Stomach (tissue), 9 donors: ENCODE results near the gene TRIM36. TPM values are rescaled to one million over a fixed set of nuclear protein-coding genes. Genes with fewer than 3 reads are reported as not detected.
A peak's percentile ranks its signal among the peaks of the same experiment; 100 is the strongest.

Experiments used
- DNase-seq, 2 donors: peaks; one replicate each; pipeline versions ENCODE4 v3.0.0 to v3.0.0-alpha.2; 2013 to 2019
- H3K27ac ChIP-seq, 5 donors: fragments of 200-600 bp in 4 of 5; sonication (generic) in 4 of 5; one replicate each; pipeline ENCODE4 v1.5.1; 2013 to 2019; ENCODE audit warnings: mild to moderate bottlenecking in 1 of 5, moderate library complexity in 1 of 5
- H3K27me3 ChIP-seq, 3 donors: fragments of 200-600 bp; sonication (generic); one replicate each; pipeline ENCODE4 v1.5.1; 2017 to 2019; ENCODE audit warnings: mixed run types in 1 of 3
- H3K36me3 ChIP-seq, 4 donors: fragments of 200-600 bp; sonication (generic); 1 replicate in 3 of 4; 2 replicates in 1 of 4; pipeline ENCODE4 v1.5.1; 2016 to 2019
- H3K4me1 ChIP-seq, 4 donors: fragments of 200-600 bp; sonication (generic); one replicate each; pipeline ENCODE4 v1.5.1; 2016 to 2019
- H3K4me3 ChIP-seq, 4 donors: fragments of 200-600 bp; sonication (generic) in 3 of 4; one replicate each; pipeline ENCODE4 v1.5.1; 2016 to 2019; ENCODE audit warnings: mild to moderate bottlenecking in 1 of 4
- H3K9me3 ChIP-seq, 4 donors: fragments of 200-600 bp; sonication (generic); one replicate each; pipeline ENCODE4 v1.5.1; 2016 to 2019
- CTCF ChIP-seq, 7 experiments: fragments of 450-650 bp in 4 of 7; fragments of 200-600 bp in 3 of 7; sonication (generic) in 3 of 7; IDR thresholded peaks; one replicate each; pipeline ENCODE4 v1.5.1; 2016 to 2019; ENCODE audit warnings: antibody characterized with exemption in 7 of 7, control low read depth in 2 of 7, mild to moderate bottlenecking in 1 of 7
- EP300 ChIP-seq: sonication (generic); formaldehyde crosslinking; IDR thresholded peaks from one replicate; pipeline ENCODE4 v1.6.1; 2017; ENCODE audit warnings: antibody characterized with exemption
- POLR2A ChIP-seq, 4 donors: fragments of 450-650 bp; IDR thresholded peaks; one replicate each; pipeline ENCODE4 v1.6.1; 2016; ENCODE audit warnings: antibody characterized with exemption in 4 of 4, control low read depth in 2 of 4, mild to moderate bottlenecking in 1 of 4, moderate library complexity in 1 of 4
- POLR2AphosphoS5 ChIP-seq, 3 donors: sonication (generic); formaldehyde crosslinking; IDR thresholded peaks; one replicate each; pipeline ENCODE4 v1.6.1; 2016; ENCODE audit warnings: antibody characterized with exemption in 3 of 3
- WGBS, 5 donors: extraction: QIAGEN DNeasy Blood & Tissue Kit in 3 of 5; methylation state at CpG; one replicate each; pipeline versions ENCODE4 v1.1.5 to v1.1.7; 2013 to 2018; 5-methylcytosine and 5-hydroxymethylcytosine counted together
- intact Hi-C: fragments of 100-400 bp; cut with DNase I; formaldehyde crosslinking; loops from one replicate; pipeline ENCODE4 v1.15.1; 2023; ENCODE audit warnings: low total_unique reads
- polyA plus RNA-seq, 3 donors: library from polyadenylated mRNA; stranded (reverse); fragments of 200-250 nt; gene quantifications; one replicate each; pipeline ENCODE4 v1.2.3, GENCODE V29; 2013
- total RNA-seq, 5 donors: library from RNA; depleted of rRNA; stranded (reverse); fragments of >200 nt; gene quantifications; one replicate each; pipeline versions ENCODE4 v1.1.0 to v1.2.3, GENCODE V29; 2014 to 2016
- donor health status: healthy with polysubstance abuse.
- donor health status: Bipolar disorder and iron deficiency.
- donor health status: healthy.

Gene TRIM36
- total and polyA plus RNA-seq, 8 donors, result 1.8 to 36.5 (median 6.1) TPM

GRCh38 chr5:115196161-115196560, 26.5 kb upstream of the TRIM36 start:
- H3K36me3 ChIP-seq, result no peaks in the 10 kb centered on the region

GRCh38 chr5:115194676-115195075, 25.0 kb upstream of the TRIM36 start:
- Histone ChIP-seq H3K9me3 (no peaks in the 10 kb centered on the region), H3K27me3 (no peaks in the 10 kb centered on the region), H3K4me3 (no peak overlapping the region), H3K36me3 (no peaks in the 10 kb centered on the region), H3K4me1 (peaks cover 0 to 31% (median 10%) of the 10 kb centered on the region in 4 donors), H3K27ac (peak overlapping the region; percentile 9 to 57 (median 49))
- TF ChIP-seq EP300 (no peak), POLR2A (IDR thresholded peaks at IDR 0.05) (no peak), POLR2AphosphoS5 (IDR thresholded peaks at IDR 0.05) (peak in 1 of 3 donors; percentile 74), CTCF (IDR thresholded peaks at IDR 0.05) (no peak)
- peak; percentile 71 to 84 for DNase-seq
- intact Hi-C loops, result no loop called here
- WGBS, 5 donors, result 31 to 62% (median 41%) methylated on average over 2 of the region's 2 CpGs

More at GRCh38 chr5:115196161-115196560, 26.5 kb upstream of the TRIM36 start:
- DNase-seq, result no peak
- Histone ChIP-seq H3K27me3 (no peaks in the 10 kb centered on the region), H3K4me1 (peaks cover 0 to 22% (median 10%) of the 10 kb centered on the region in 4 donors), H3K4me3 (no peak overlapping the region), H3K27ac (no peak overlapping the region), H3K9me3 (no peaks in the 10 kb centered on the region)
- intact Hi-C loops, result no loop called here
- 69 to 88% (median 82%) methylated on average over 3 of the region's 3 CpGs for WGBS, 5 donors
- no peak for TF ChIP-seq POLR2A (IDR thresholded peaks at IDR 0.05)

- Histone ChIP-seq H3K4me1 (peaks cover 0 to 33% (median 10%) of the 10 kb centered on the region in 4 donors), H3K27ac (no peak overlapping the region), H3K27me3 (no peaks in the 10 kb centered on the region), H3K4me3 (no peak overlapping the region), H3K36me3 (no peaks in the 10 kb centered on the region), H3K9me3 (no peaks in the 10 kb centered on the region)
- no peak for DNase-seq
- intact Hi-C loops, result no loop called here
- TF ChIP-seq EP300, result no peak
- TF ChIP-seq POLR2AphosphoS5 (IDR thresholded peaks at IDR 0.05), result no peak
- no peak for TF ChIP-seq POLR2A (IDR thresholded peaks at IDR 0.05)
- TF ChIP-seq CTCF (IDR thresholded peaks at IDR 0.05), result no peak
These were observed 23.6 kb upstream of the TRIM36 start for GRCh38 chr5:115193295-115193694.

DNA sequence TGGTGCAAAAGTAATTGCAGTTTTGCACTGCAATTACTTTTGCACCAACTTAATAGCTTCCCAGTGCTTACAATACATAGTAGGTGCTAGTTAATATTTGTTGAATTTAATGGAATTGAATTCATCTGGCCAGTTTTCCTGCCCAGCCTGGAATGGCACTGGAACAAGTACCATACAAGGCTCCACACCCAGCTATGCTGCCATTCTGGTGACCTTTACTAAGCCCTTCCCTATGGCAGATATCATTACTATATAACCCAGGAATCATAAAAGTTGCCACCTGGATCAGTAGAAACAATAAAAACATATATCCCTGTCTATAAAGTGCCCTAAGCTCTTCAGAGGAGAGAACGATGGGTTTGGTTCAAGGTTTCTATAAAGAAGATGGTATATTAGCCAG, 22.4 kb upstream of the TRIM36 start:
- H3K9me3 ChIP-seq, result no peaks in the 10 kb centered on the region
- no peak overlapping the region for H3K4me3 ChIP-seq
- WGBS, 5 donors, result 90 to 100% (median 95%) methylated on average over 1 of the region's 1 CpG
- peaks cover 0 to 33% (median 10%) of the 10 kb centered on the region in 4 donors for H3K4me1 ChIP-seq
- H3K36me3 ChIP-seq, result no peaks in the 10 kb centered on the region
- no peak overlapping the region for H3K27ac ChIP-seq
- no peaks in the 10 kb centered on the region for H3K27me3 ChIP-seq
- TF ChIP-seq POLR2AphosphoS5 (IDR thresholded peaks at IDR 0.05), result no peak
- TF ChIP-seq POLR2A (IDR thresholded peaks at IDR 0.05), result no peak
- no peak for TF ChIP-seq CTCF (IDR thresholded peaks at IDR 0.05)
- no peak for TF ChIP-seq EP300
- DNase-seq, result no peak
- intact Hi-C loops, result no loop called here

GRCh38 chr5:115191474-115192031, 21.8 kb upstream of the TRIM36 start:
- 42 to 55% (median 46%) methylated on average over 8 of the region's 8 CpGs for WGBS, 5 donors
- no peak for DNase-seq
- H3K4me3 ChIP-seq, result no peak overlapping the region
- peaks cover 0 to 33% (median 10%) of the 10 kb centered on the region in 4 donors for H3K4me1 ChIP-seq
- peak overlapping the region in 1 of 5 donors; percentile 15 for H3K27ac ChIP-seq
- no peaks in the 10 kb centered on the region for H3K9me3 ChIP-seq
- intact Hi-C loops, result no loop called here
- H3K36me3 ChIP-seq, result no peaks in the 10 kb centered on the region
- no peaks in the 10 kb centered on the region for H3K27me3 ChIP-seq
- no peak for TF ChIP-seq POLR2AphosphoS5 (IDR thresholded peaks at IDR 0.05)
- TF ChIP-seq EP300, result no peak
- no peak for TF ChIP-seq POLR2A (IDR thresholded peaks at IDR 0.05)
- no peak for TF ChIP-seq CTCF (IDR thresholded peaks at IDR 0.05)
